HG03139 (cell line): ENCODE data around the gene IL1R1.

Experiments
- ATAC-seq: cut with Tn5 transposase; IDR thresholded peaks from one replicate; pipeline ENCODE4 v1.9.1; 2021; ENCODE audit not compliant: unreplicated experiment

IL1R1 gene

GRCh38 chr2:102194609-102195268 lies 52.2 kb downstream of the IL1R1 start:
- no peak for ATAC-seq

GRCh38 chr2:102197389-102198137 lies 55.0 kb downstream of the IL1R1 start:
- ATAC-seq: no peak

- no peak for ATAC-seq
Observed at GRCh38 chr2:102200539-102200938, 58.0 kb downstream of the IL1R1 start.

- no peak for ATAC-seq
Observed at GRCh38 chr2:102204638-102205037, 62.1 kb downstream of the IL1R1 start.

- no peak for ATAC-seq
Observed at GRCh38 chr2:102206666-102207341, 64.3 kb downstream of the IL1R1 start.

GRCh38 chr2:102208774-102209173 lies 66.2 kb downstream of the IL1R1 start:
- ATAC-seq: no peak

GRCh38 chr2:102209474-102209873 lies 66.9 kb downstream of the IL1R1 start:
- ATAC-seq: no peak

- no peak for ATAC-seq
Observed at GRCh38 chr2:102217032-102217431, 74.5 kb downstream of the IL1R1 start.

GRCh38 chr2:102224824-102225739 lies 82.5 kb downstream of the IL1R1 start:
- no peak for ATAC-seq

GRCh38 chr2:102226171-102226570 lies 83.6 kb downstream of the IL1R1 start:
- ATAC-seq: no peak

GRCh38 chr2:102226612-102227391 lies 84.3 kb downstream of the IL1R1 start:
- no peak for ATAC-seq

GRCh38 chr2:102229141-102229769 lies 86.7 kb downstream of the IL1R1 start:
- ATAC-seq: no peak
